Right lobe of liver (tissue), 6 donors: Measurements from ENCODE around the gene PTPRK. TPM values are rescaled to one million over a fixed set of nuclear protein-coding genes. Genes with fewer than 3 reads are reported as not detected.

Experiments
- ATAC-seq, 4 donors: fragments of 200-7000 bp; cut with Tn5 transposase; one replicate each; pipeline ENCODE4 v1.9.1; 2020; ENCODE audit warnings: mild to moderate bottlenecking in 4 of 4, moderate library complexity in 4 of 4
- DNase-seq, 3 donors: peaks; one replicate each; pipeline ENCODE4 v3.0.0-alpha.2; 2020
- H3K27ac ChIP-seq, 3 donors: fragments of 200-600 bp; one replicate each; pipeline ENCODE4 v1.8.0; 2022
- H3K27me3 ChIP-seq, 2 donors: fragments of 200-600 bp; one replicate each; pipeline ENCODE4 v1.8.0; 2022
- H3K36me3 ChIP-seq, 4 donors: fragments of 200-600 bp; sonication (generic) in 1 of 4; one replicate each; pipeline versions ENCODE4 v1.5.1 to v1.8.0; 2017 to 2022; ENCODE audit warnings: control low read depth in 1 of 4
- H3K4me1 ChIP-seq, 4 donors: fragments of 200-600 bp; sonication (generic) in 1 of 4; one replicate each; pipeline versions ENCODE4 v1.5.1 to v1.8.0; 2017 to 2022; ENCODE audit warnings: control low read depth in 1 of 4
- H3K4me3 ChIP-seq, 3 donors: fragments of 200-600 bp; one replicate each; pipeline ENCODE4 v1.8.0; 2022
- H3K9me3 ChIP-seq, 4 donors: fragments of 200-600 bp; sonication (generic) in 1 of 4; one replicate each; pipeline versions ENCODE4 v1.5.1 to v1.8.0; 2017 to 2022; ENCODE audit warnings: control low read depth in 1 of 4
- CTCF ChIP-seq, 4 donors: fragments of 200-600 bp in 3 of 4; fragments of 450-650 bp in 1 of 4; IDR thresholded peaks; one replicate each; pipeline versions ENCODE4 v1.5.1 to v1.8.0; 2016 to 2022; ENCODE audit warnings: antibody characterized with exemption in 4 of 4, mild to moderate bottlenecking in 2 of 4
- POLR2A ChIP-seq: fragments of 450-650 bp; IDR thresholded peaks from one replicate; pipeline ENCODE4 v1.6.1; 2017; ENCODE audit warnings: antibody characterized with exemption, mild to moderate bottlenecking
- WGBS: methylation state at CpG from one replicate; pipeline ENCODE4 v1.1.6; 2018; ENCODE audit warnings: low coverage, low lambda C conversion rate; ENCODE audit not compliant: insufficient coverage; ENCODE audit errors: missing lambda C conversion rate; 5-methylcytosine and 5-hydroxymethylcytosine counted together
- intact Hi-C, 2 donors: fragments of 100-400 bp; cut with DNase I; formaldehyde crosslinking; loops; one replicate each; pipeline versions ENCODE4 v1.11.2 to v1.14.1; 2022
- total RNA-seq, 6 experiments: library from RNA; depleted of rRNA in 2 of 6; stranded (reverse); fragments of >200 nt in 2 of 6; fragmentation: NEBNext Ultra II Directional in 3 of 6; extraction: Animal tissue kit (Norgen Biotek cat#: 25700) in 3 of 6; gene quantifications; one replicate each; pipeline versions ENCODE4 v1.1.0 to v1.2.4, GENCODE V29; 2016 to 2023
- donor health status: DM: no; HTN: yes; CAD: no.
- donor health status: DM: no; HTN: no; CAD: no.
- donor health status: DM: no; HTN: no; CAD: no.
- donor health status: DM: no; HTN: yes; CAD: no.
- donor health status: DM: no; HTN: yes; CAD: no.

The PTPRK gene
- total RNA-seq, 6 experiments from 2014 or later, result 27.7 to 54.5 (median 35.7) TPM

DNA sequence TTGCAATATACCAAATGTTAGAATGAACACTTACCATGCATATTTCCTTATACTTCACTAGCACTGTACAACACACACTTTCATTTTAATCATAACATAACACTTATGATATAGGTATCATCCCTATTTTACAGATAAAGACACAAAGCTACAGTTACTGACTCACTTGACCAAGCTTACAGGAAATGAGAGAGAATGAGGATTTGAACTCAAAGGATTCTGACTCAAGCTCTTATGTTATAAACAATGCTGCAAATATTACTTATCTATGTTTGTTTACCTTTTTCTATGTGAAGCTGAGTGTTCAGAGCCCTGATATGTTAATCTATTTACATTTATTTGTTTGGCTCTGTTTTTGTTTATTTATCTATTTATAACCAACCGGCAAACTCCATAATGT, 245.4 kb downstream of the PTPRK start:
- H3K4me3 ChIP-seq, result no peak overlapping the region
- DNase-seq (no peak), ATAC-seq (peak in 1 of 4 donors; percentile 31)
- H3K4me1 ChIP-seq, result peaks cover 0 to 9% (median 4%) of the 10 kb centered on the region in 4 donors
- H3K9me3 ChIP-seq, result no peaks in the 10 kb centered on the region
- WGBS, result 63% methylated on average over 1 of the region's 1 CpG
- intact Hi-C loops, result no loop called here
- H3K27ac ChIP-seq, result no peak overlapping the region
- no peaks in the 10 kb centered on the region for H3K36me3 ChIP-seq
- TF ChIP-seq POLR2A, result no peak
- no peak for TF ChIP-seq CTCF (IDR thresholded peaks at IDR 0.05)
- no peaks in the 10 kb centered on the region for H3K27me3 ChIP-seq

DNA sequence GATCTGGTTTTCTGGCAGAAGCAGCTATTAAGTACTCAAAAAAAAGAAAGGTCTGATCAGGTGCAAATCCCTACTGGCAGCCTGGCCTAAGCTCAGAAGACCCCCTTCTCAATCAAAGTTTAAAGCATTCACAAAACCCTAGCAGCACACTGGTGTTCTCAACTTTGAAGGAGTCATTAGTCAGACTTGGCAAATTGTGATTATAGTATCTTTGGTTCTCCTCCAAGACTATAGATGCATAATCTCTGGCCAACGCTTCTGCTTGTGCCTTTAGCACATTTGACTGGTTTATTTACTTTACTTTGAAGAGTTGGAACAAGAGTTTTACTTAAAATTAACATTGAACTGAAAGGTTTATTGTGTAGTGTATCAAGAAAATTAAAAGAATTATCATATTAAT, 248.9 kb downstream of the PTPRK start:
- 56% methylated on average over 1 of the region's 1 CpG for WGBS
- H3K27me3 ChIP-seq, result no peaks in the 10 kb centered on the region
- no peaks in the 10 kb centered on the region for H3K9me3 ChIP-seq
- no peak overlapping the region for H3K4me3 ChIP-seq
- ATAC-seq (no peak), DNase-seq (no peak)
- peaks cover 0 to 9% (median 0%) of the 10 kb centered on the region in 4 donors for H3K4me1 ChIP-seq
- no peak overlapping the region for H3K27ac ChIP-seq
- intact Hi-C loops, result no loop called here
- no peak for TF ChIP-seq POLR2A
- TF ChIP-seq CTCF (IDR thresholded peaks at IDR 0.05), result no peak
- H3K36me3 ChIP-seq, result no peaks in the 10 kb centered on the region

DNA sequence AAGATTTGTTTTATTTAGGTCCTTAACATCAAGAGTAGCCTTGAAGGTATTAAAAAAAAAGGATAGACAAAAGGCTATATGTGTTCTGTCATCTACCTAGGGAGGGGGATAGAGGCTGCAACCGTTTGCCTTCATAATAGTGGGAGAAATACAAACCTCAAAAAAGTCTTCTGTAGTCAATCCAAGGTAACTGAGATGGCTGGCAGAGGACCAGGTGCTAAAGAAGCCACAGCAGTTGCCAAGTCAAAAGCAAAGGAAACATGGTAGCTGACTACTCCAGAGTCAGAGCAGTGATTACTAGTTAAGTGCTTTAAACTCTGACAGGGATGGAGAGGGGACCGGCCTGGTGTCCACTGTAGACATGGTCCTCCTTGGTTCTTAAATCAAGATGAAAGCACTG, 249.4 kb downstream of the PTPRK start:
- H3K27me3 ChIP-seq, result no peaks in the 10 kb centered on the region
- no peak overlapping the region for H3K27ac ChIP-seq
- H3K4me1 ChIP-seq, result peaks cover 0 to 9% (median 0%) of the 10 kb centered on the region in 4 donors
- no peaks in the 10 kb centered on the region for H3K9me3 ChIP-seq
- no peaks in the 10 kb centered on the region for H3K36me3 ChIP-seq
- WGBS, result 69% methylated on average over 2 of the region's 2 CpGs
- H3K4me3 ChIP-seq, result no peak overlapping the region
- ATAC-seq, result no peak
- intact Hi-C loops, result no loop called here
- TF ChIP-seq CTCF (IDR thresholded peaks at IDR 0.05) (no peak), POLR2A (no peak)
- no peak for DNase-seq

GRCh38 chr6:128266946-128267345, 253.5 kb downstream of the PTPRK start:
- H3K4me1 ChIP-seq, result no peaks in the 10 kb centered on the region
- ATAC-seq (no peak), DNase-seq (no peak)
- no peak overlapping the region for H3K4me3 ChIP-seq
- H3K36me3 ChIP-seq, result no peaks in the 10 kb centered on the region
- H3K9me3 ChIP-seq, result no peaks in the 10 kb centered on the region
- intact Hi-C loops, result no loop called here
- TF ChIP-seq POLR2A (no peak), CTCF (IDR thresholded peaks at IDR 0.05) (no peak)
- H3K27me3 ChIP-seq, result no peaks in the 10 kb centered on the region
- WGBS, result 89% methylated on average over 1 of the region's 1 CpG
- no peak overlapping the region for H3K27ac ChIP-seq

DNA sequence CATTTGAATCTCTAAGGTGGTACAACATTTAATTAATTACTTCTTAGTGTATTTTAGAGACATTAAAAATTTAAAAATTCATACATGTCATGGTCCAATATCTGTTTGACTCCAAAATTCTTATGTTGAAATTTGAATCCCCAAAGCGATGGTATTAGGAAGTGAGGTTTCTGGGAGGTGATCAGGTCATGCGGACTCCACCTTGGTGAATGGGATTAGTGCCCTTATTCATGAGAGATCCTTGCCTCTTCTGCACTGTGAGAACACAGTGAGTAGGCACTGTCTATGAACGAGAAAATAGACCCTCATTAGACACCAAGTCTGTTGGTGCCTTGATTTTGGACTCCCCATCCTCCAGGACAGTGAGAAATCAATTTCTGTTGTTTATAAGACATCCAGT, 254.7 kb downstream of the PTPRK start:
- H3K36me3 ChIP-seq, result no peaks in the 10 kb centered on the region
- no peak for ATAC-seq
- no peaks in the 10 kb centered on the region for H3K4me1 ChIP-seq
- no peaks in the 10 kb centered on the region for H3K27me3 ChIP-seq
- intact Hi-C loops, result no loop called here
- no peak overlapping the region for H3K4me3 ChIP-seq
- no peak overlapping the region for H3K27ac ChIP-seq
- H3K9me3 ChIP-seq, result no peaks in the 10 kb centered on the region
- TF ChIP-seq CTCF (IDR thresholded peaks at IDR 0.05) (no peak), POLR2A (no peak)
- DNase-seq, result no peak
- WGBS, result 91% methylated on average over 3 of the region's 3 CpGs
